OCI-LY3 (cell line): ENCODE data around the gene KRT10.

Experiments
- CTCF ChIP-seq: fragments of 200-600, 300-600 bp; sonication (generic); IDR thresholded peaks from 2 replicates; pipeline ENCODE4 v1.5.1; 2014; ENCODE audit warnings: antibody characterized with exemption, low read length, low read depth
- EZH2phosphoT487 ChIP-seq: fragments of 200-600 bp; shearing (Covaris generic); IDR thresholded peaks from 2 replicates; pipeline ENCODE4 v1.6.1; 2018; ENCODE audit warnings: antibody characterized with exemption, mixed run types, low read depth

- TF ChIP-seq CTCF (no peak), EZH2phosphoT487 (no peak)
These were observed 44.0 kb downstream of the KRT10 start for GRCh38 chr17:40778461-40778860.
